Right lobe of liver (tissue), 6 donors: ENCODE results near the gene TMEM53. TPM values are rescaled to one million over a fixed set of nuclear protein-coding genes. Genes with fewer than 3 reads are reported as not detected.

Experiments used
- ATAC-seq, 4 donors: fragments of 200-7000 bp; cut with Tn5 transposase; one replicate each; pipeline ENCODE4 v1.9.1; 2020; ENCODE audit warnings: mild to moderate bottlenecking in 4 of 4, moderate library complexity in 4 of 4
- DNase-seq, 3 donors: peaks; one replicate each; pipeline ENCODE4 v3.0.0-alpha.2; 2020
- H3K27ac ChIP-seq, 3 donors: fragments of 200-600 bp; one replicate each; pipeline ENCODE4 v1.8.0; 2022
- H3K27me3 ChIP-seq, 2 donors: fragments of 200-600 bp; one replicate each; pipeline ENCODE4 v1.8.0; 2022
- H3K36me3 ChIP-seq, 4 donors: fragments of 200-600 bp; sonication (generic) in 1 of 4; one replicate each; pipeline versions ENCODE4 v1.5.1 to v1.8.0; 2017 to 2022; ENCODE audit warnings: control low read depth in 1 of 4
- H3K4me1 ChIP-seq, 4 donors: fragments of 200-600 bp; sonication (generic) in 1 of 4; one replicate each; pipeline versions ENCODE4 v1.5.1 to v1.8.0; 2017 to 2022; ENCODE audit warnings: control low read depth in 1 of 4
- H3K4me3 ChIP-seq, 3 donors: fragments of 200-600 bp; one replicate each; pipeline ENCODE4 v1.8.0; 2022
- H3K9me3 ChIP-seq, 4 donors: fragments of 200-600 bp; sonication (generic) in 1 of 4; one replicate each; pipeline versions ENCODE4 v1.5.1 to v1.8.0; 2017 to 2022; ENCODE audit warnings: control low read depth in 1 of 4
- POLR2A ChIP-seq: fragments of 450-650 bp; IDR thresholded peaks from one replicate; pipeline ENCODE4 v1.6.1; 2017; ENCODE audit warnings: antibody characterized with exemption, mild to moderate bottlenecking
- WGBS: methylation state at CpG from one replicate; pipeline ENCODE4 v1.1.6; 2018; ENCODE audit warnings: low coverage, low lambda C conversion rate; ENCODE audit not compliant: insufficient coverage; ENCODE audit errors: missing lambda C conversion rate; 5-methylcytosine and 5-hydroxymethylcytosine counted together
- intact Hi-C, 2 donors: fragments of 100-400 bp; cut with DNase I; formaldehyde crosslinking; loops; one replicate each; pipeline versions ENCODE4 v1.11.2 to v1.14.1; 2022
- total RNA-seq, 6 experiments: library from RNA; depleted of rRNA in 2 of 6; stranded (reverse); fragments of >200 nt in 2 of 6; fragmentation: NEBNext Ultra II Directional in 3 of 6; extraction: Animal tissue kit (Norgen Biotek cat#: 25700) in 3 of 6; gene quantifications; one replicate each; pipeline versions ENCODE4 v1.1.0 to v1.2.4, GENCODE V29; 2016 to 2023
- TF ChIP-seq, protein P1 (sequence below), 4 donors: fragments of 200-600 bp in 3 of 4; fragments of 450-650 bp in 1 of 4; IDR thresholded peaks; one replicate each; pipeline versions ENCODE4 v1.5.1 to v1.8.0; 2016 to 2022; ENCODE audit warnings: antibody characterized with exemption in 4 of 4, mild to moderate bottlenecking in 2 of 4
- donor health status: DM: no; HTN: yes; CAD: no.
- donor health status: DM: no; HTN: no; CAD: no.
- donor health status: DM: no; HTN: no; CAD: no.
- donor health status: DM: no; HTN: yes; CAD: no.
- donor health status: DM: no; HTN: yes; CAD: no.

The TMEM53 gene
- total RNA-seq, 6 experiments from 2014 or later: 15.8 to 31.0 (median 24.5) TPM

DNA sequence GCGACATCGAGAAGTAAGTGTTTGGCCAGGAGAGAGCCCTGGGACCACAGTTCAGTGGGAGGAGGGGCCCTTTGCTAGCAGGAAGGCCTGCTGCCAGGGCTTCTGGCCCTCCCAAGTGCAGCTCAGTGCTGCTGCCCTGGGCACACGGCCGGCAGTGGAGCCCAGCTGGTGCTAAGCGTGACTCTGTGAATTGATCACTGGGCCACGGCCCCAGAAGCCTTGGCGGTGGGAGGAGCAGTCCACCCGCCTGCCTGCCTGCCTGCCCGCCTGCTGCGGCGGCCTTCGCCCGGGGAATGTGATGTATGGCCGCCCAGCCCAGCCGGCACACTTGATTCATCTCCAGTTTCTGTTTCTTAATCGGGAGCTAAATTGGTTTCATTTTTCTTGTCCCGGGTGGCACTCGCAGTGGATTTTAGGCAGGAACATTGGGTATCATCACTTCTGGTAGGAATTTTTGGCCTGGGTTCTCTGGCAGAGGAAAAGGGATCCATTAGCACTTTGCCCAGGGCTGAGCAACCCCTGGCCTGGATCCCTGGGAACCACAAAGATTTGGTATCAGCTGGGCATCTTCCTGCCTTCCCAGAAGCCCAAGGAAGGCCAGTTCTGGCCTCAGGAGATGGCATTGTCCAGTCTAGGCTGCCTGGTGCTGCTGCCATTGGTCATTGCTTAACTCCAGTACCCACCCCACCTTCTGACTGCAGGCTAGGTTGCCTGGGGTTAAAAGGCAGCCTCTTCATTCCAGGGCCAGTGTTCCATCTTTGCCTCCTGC lies 28.6 kb downstream of the TMEM53 start:
- DNase-seq: peak; percentile 84 to 91 (median 87)
- H3K27ac ChIP-seq: peak overlapping the region; percentile 33 to 79 (median 70)
- H3K9me3 ChIP-seq: no peaks in the 10 kb centered on the region
- H3K27me3 ChIP-seq: no peaks in the 10 kb centered on the region
- WGBS: 10% methylated on average over 7 of the region's 18 CpGs
- peak; percentile 88 to 93 (median 90) for ATAC-seq
- peak; percentile 38 for TF ChIP-seq POLR2A
- TF ChIP-seq, protein P1, sequence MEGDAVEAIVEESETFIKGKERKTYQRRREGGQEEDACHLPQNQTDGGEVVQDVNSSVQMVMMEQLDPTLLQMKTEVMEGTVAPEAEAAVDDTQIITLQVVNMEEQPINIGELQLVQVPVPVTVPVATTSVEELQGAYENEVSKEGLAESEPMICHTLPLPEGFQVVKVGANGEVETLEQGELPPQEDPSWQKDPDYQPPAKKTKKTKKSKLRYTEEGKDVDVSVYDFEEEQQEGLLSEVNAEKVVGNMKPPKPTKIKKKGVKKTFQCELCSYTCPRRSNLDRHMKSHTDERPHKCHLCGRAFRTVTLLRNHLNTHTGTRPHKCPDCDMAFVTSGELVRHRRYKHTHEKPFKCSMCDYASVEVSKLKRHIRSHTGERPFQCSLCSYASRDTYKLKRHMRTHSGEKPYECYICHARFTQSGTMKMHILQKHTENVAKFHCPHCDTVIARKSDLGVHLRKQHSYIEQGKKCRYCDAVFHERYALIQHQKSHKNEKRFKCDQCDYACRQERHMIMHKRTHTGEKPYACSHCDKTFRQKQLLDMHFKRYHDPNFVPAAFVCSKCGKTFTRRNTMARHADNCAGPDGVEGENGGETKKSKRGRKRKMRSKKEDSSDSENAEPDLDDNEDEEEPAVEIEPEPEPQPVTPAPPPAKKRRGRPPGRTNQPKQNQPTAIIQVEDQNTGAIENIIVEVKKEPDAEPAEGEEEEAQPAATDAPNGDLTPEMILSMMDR (IDR thresholded peaks at IDR 0.05): peak in 2 of 4 donors; percentile 4 to 6
- peaks cover 0 to 59% (median 12%) of the 10 kb centered on the region in 4 donors for H3K36me3 ChIP-seq
- intact Hi-C loops: no loop called here
- H3K4me3 ChIP-seq: no peak overlapping the region
- peaks cover 0 to 31% (median 14%) of the 10 kb centered on the region in 4 donors for H3K4me1 ChIP-seq

DNA sequence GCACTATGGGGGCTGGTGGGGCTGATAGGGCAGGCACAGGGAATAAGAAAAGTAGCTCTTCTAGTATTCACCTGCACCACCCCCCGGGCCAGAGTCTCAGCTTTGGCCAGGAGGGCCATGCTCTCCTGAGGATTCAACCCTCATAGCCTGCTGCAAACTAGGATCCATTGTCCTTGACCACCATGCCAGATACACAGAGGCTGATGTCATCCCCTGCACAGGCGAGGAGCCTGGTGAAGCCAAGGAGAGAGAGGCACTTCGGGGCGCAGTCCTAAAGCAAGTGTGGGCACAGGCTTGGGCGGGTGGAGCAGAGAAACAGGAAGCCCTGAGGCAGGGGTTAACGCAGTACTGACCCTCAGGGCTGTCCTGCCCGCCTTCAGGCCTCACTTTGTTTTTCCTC lies 29.5 kb downstream of the TMEM53 start:
- intact Hi-C loops: no loop called here
- Histone ChIP-seq H3K36me3 (peaks cover 0 to 64% (median 8%) of the 10 kb centered on the region in 4 donors), H3K4me3 (no peak overlapping the region), H3K4me1 (peaks cover 0 to 31% (median 14%) of the 10 kb centered on the region in 4 donors), H3K9me3 (no peaks in the 10 kb centered on the region), H3K27ac (peak overlapping the region; percentile 33 to 79 (median 70)), H3K27me3 (no peaks in the 10 kb centered on the region)
- DNase-seq (no peak), ATAC-seq (peak in 1 of 4 donors; percentile 9)
- 83% methylated on average over 1 of the region's 7 CpGs for WGBS
- no peak for TF ChIP-seq POLR2A
- TF ChIP-seq, protein P1 (IDR thresholded peaks at IDR 0.05): no peak

DNA sequence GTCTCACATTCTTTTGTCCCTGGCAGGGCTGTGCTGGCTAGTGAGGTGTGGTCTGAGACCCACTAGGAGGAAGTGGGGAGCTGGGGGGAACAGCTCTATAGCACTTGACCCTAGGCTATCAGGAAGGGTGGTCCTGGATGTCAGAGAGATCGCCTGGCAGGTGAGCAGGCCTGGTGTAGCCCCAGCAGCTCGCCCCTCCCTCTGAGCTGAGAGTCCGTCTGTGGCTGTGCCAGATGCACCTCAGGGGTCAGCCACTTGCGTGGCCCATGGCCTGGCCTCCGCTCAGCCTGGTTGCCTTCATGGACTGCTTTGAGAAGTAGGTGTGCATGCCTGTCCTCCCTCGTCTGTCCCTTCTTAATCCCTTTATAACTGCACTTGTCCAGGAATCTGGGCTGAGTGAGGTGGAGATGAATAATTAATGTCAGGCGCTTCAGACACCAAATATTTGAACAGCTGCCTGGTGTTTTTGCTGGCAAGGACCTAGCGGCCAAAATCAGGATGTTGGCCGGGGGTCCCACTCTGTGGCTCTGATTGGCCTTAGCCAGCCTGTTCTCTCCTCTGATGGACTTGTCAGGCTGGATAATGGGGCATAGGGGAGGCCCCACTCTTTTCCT lies 30.5 kb downstream of the TMEM53 start:
- Histone ChIP-seq H3K27ac (no peak overlapping the region), H3K9me3 (no peaks in the 10 kb centered on the region), H3K4me3 (no peak overlapping the region), H3K36me3 (peaks cover 0 to 68% (median 3%) of the 10 kb centered on the region in 4 donors), H3K27me3 (no peaks in the 10 kb centered on the region), H3K4me1 (peaks cover 0 to 31% (median 14%) of the 10 kb centered on the region in 4 donors)
- TF ChIP-seq, protein P1 (IDR thresholded peaks at IDR 0.05): no peak
- TF ChIP-seq POLR2A: no peak
- 20% methylated on average over 1 of the region's 9 CpGs for WGBS
- ATAC-seq (peak; percentile 4 to 46 (median 19)), DNase-seq (peak in 1 of 3 donors; percentile 71)
- intact Hi-C loops: no loop called here

DNA sequence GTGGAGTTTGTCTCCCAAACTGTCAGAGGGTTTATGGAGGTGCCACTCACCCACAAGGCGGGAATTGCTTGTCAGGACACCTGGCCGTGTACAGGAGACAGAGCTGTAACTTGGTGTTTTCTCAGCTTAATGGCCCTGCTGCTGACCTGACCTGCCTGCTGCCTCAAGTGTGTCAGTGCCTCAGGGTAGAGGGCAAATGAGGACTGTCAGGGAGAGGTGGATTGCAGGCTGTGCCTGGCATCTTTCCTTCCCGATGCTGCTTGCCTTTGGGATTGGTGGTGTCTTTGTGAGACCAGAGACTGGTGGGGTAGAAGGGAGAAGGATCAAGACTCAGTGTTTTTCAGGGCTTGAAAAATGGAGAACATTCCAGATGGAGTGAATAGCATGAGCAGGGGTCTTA lies 31.4 kb downstream of the TMEM53 start:
- TF ChIP-seq POLR2A: no peak
- TF ChIP-seq, protein P1 (IDR thresholded peaks at IDR 0.05): no peak
- Histone ChIP-seq H3K4me3 (no peak overlapping the region), H3K36me3 (peaks cover 0 to 63% (median 3%) of the 10 kb centered on the region in 4 donors), H3K27me3 (no peaks in the 10 kb centered on the region), H3K4me1 (peaks cover 0 to 31% (median 14%) of the 10 kb centered on the region in 4 donors), H3K27ac (no peak overlapping the region), H3K9me3 (no peaks in the 10 kb centered on the region)
- 73% methylated on average over 2 of the region's 3 CpGs for WGBS
- intact Hi-C loops: no loop called here
- DNase-seq: no peak
- ATAC-seq: no peak
